PFSK-1 (cell line): ENCODE data around the gene CCDC9B.

Source experiments
- FOXP2 ChIP-seq: optimal IDR thresholded peaks from 2 replicates; pipeline ENCODE3; 2011; ENCODE audit warnings: borderline replicate concordance, control low read depth, inconsistent platforms; ENCODE audit not compliant: insufficient read depth; ENCODE audit errors: extremely low read length, extremely low read depth
- POLR2AphosphoS5 ChIP-seq: IDR thresholded peaks from 2 replicates; pipeline ENCODE4 v1.6.1; 2012; ENCODE audit warnings: low read depth, mild to moderate bottlenecking, control low read depth, low read length, moderate library complexity
- SIN3A ChIP-seq: IDR thresholded peaks from 2 replicates; pipeline ENCODE4 v1.6.1; 2012; ENCODE audit warnings: mild to moderate bottlenecking, low read length, moderate library complexity, borderline replicate concordance; ENCODE audit not compliant: insufficient read depth
- TAF1 ChIP-seq: IDR thresholded peaks from 2 replicates; pipeline ENCODE4 v1.6.1; 2012; ENCODE audit warnings: low read length, control low read depth, borderline replicate concordance; ENCODE audit not compliant: insufficient read depth
- TF ChIP-seq, protein P1 (sequence below), 2 experiments: IDR thresholded peaks; 2 replicates each; pipeline versions ENCODE4 v1.6.1 to v1.8.0; 2011 to 2012; ENCODE audit warnings: low read depth in 2 of 2, low read length in 2 of 2, control low read depth in 1 of 2, inconsistent platforms in 1 of 2, mild to moderate bottlenecking in 1 of 2, moderate library complexity in 1 of 2; ENCODE audit not compliant: insufficient read depth in 1 of 2

The CCDC9B gene

DNA sequence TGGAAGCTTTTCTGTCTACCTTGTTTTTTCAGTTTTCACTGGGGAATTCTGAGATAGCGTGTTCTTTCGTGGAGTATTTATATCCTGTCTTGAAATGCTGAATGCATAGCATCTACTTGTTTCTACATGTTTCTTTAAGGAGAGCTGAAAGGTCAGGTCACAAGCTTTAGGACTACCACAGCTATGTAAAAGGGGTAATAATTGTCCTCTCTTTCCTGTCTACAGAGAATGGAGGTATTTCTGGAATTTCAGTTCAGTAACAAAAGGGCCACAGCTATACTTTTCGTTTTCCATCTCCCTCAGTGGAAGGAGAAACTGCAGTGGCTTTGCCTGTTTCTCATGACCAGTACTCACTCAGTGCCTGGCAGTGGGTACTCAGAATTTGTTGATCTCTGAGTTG lies 12.6 kb downstream of the CCDC9B start:
- TF ChIP-seq TAF1 (no peak), POLR2AphosphoS5 (no peak), SIN3A (no peak), FOXP2 (no peak)
- TF ChIP-seq, protein P1, sequence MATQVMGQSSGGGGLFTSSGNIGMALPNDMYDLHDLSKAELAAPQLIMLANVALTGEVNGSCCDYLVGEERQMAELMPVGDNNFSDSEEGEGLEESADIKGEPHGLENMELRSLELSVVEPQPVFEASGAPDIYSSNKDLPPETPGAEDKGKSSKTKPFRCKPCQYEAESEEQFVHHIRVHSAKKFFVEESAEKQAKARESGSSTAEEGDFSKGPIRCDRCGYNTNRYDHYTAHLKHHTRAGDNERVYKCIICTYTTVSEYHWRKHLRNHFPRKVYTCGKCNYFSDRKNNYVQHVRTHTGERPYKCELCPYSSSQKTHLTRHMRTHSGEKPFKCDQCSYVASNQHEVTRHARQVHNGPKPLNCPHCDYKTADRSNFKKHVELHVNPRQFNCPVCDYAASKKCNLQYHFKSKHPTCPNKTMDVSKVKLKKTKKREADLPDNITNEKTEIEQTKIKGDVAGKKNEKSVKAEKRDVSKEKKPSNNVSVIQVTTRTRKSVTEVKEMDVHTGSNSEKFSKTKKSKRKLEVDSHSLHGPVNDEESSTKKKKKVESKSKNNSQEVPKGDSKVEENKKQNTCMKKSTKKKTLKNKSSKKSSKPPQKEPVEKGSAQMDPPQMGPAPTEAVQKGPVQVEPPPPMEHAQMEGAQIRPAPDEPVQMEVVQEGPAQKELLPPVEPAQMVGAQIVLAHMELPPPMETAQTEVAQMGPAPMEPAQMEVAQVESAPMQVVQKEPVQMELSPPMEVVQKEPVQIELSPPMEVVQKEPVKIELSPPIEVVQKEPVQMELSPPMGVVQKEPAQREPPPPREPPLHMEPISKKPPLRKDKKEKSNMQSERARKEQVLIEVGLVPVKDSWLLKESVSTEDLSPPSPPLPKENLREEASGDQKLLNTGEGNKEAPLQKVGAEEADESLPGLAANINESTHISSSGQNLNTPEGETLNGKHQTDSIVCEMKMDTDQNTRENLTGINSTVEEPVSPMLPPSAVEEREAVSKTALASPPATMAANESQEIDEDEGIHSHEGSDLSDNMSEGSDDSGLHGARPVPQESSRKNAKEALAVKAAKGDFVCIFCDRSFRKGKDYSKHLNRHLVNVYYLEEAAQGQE (IDR thresholded peaks at IDR 0.05; ENCODE audit: insufficient read depth in 1 of 2, low read depth in 2 of 2, low read length in 2 of 2), result no peak

DNA sequence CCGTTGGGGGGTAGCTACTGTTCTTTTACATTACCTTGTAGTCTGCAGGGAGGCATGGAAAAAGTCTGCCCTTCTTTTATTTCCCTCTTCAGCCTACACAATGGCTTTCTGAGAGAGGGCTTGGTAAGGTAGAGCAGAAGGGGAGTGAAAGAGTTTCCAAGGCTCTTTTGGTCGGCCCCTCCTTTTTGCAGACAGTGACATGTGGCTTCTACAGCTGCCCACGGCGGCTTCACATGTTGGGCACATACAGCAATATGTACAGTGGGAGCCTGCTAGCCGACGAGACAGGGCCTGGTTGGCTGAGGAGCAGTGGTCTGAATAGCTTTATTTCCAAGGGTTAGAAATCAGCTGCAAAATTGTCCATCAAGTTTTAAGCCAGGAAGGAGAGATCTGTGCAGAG lies 13.3 kb downstream of the CCDC9B start:
- TF ChIP-seq SIN3A (no peak), TAF1 (no peak), FOXP2 (no peak), POLR2AphosphoS5 (no peak)
- TF ChIP-seq, protein P1 (IDR thresholded peaks at IDR 0.05; ENCODE audit: insufficient read depth in 1 of 2, low read depth in 2 of 2, low read length in 2 of 2), result no peak

DNA sequence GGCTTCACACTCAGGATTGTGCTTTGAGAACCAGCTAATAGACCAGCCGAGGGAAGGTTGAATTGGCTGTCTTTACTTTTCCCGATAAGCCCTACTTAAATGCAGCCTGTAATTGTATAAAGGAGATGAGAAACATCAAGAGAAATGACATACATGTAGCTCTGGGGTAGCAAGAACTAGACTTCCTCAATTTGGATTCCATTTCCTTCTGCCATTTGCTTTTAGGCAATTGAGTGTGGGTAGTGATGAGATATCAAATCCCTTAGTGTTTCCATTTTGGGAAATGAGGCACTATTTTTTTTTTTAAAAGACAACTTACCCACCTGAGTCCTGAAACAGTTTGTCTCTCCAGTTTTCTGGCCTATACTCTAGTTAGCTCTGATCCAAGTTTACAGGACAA lies 15.0 kb downstream of the CCDC9B start:
- TF ChIP-seq POLR2AphosphoS5, result no peak
- TF ChIP-seq SIN3A, result no peak
- no peak for TF ChIP-seq FOXP2
- TF ChIP-seq TAF1, result no peak
- TF ChIP-seq, protein P1 (IDR thresholded peaks at IDR 0.05; ENCODE audit: insufficient read depth in 1 of 2, low read depth in 2 of 2, low read length in 2 of 2), result no peak

DNA sequence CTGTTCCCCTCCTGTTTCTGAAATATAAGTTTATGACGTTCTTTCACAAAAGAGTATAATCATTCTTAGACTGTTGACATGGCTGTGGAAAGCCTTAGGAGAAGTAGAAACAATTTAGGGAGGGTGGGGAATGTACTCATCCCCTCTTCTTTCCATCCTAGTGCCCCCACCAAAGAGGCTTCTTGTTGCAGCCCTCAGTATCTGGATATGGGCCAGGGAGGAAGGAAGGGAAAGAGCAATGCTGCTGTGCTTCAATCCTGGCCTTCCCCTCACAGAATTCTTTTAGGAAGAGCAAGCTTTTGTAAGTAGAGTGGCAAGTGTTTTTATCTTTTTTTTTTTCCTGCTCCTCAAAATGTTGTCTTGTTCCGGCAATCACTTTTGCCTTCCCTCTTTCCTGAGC lies 15.6 kb downstream of the CCDC9B start:
- TF ChIP-seq TAF1 (no peak), POLR2AphosphoS5 (no peak), SIN3A (no peak), FOXP2 (no peak)
- TF ChIP-seq, protein P1 (IDR thresholded peaks at IDR 0.05; ENCODE audit: insufficient read depth in 1 of 2, low read depth in 2 of 2, low read length in 2 of 2), result no peak

DNA sequence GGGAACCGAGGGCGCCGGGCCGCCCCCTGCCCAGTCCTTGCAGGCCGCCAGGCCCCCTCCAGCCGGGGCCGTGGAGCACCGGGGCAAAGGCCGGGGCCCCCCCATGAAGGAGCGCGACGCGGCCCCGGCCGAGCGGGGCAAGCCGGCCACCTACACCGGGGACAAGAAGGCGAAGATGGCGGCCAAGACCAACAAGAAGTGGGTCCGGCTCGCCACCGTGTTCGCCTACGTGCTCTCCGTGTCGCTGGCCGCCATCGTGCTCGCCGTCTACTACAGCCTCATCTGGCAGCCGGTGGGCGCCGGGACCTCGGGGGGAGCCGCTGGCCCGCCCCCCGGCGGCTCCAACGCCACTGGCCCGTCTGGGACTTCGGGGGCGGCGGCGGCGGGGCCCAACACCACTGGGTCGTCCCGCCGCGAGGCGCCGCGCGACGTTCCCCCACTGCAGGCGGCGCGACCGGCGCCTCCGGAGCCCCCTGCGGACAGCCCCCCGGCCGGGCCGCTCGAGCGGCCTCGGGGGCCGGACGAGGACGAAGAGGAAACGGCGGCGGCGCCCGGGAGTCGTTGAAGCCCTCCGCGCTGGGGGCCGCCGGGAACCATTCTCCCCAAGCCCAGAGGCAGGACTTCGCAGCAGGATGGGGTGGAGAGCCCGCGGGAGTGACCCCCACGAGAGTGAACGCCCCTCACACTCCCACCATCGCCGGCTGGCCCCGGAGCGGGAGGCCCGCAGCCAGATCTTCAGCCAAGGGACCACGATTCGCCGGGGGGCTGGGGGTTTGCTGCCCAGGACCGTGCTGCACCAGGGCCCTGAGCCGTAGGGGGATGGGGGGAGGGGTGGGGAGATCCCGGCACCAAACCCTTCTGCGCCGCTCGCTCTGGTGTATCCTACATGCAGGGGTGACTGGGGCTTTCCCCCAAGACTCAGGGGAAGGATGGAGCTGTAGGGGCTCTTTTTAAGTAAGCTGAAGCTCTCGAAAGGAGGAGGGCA lies 16.5 kb downstream of the CCDC9B start:
- TF ChIP-seq SIN3A, result no peak
- no peak for TF ChIP-seq FOXP2
- no peak for TF ChIP-seq POLR2AphosphoS5
- TF ChIP-seq, protein P1 (IDR thresholded peaks at IDR 0.05; ENCODE audit: insufficient read depth in 1 of 2, low read depth in 2 of 2, low read length in 2 of 2), result no peak
- TF ChIP-seq TAF1, result no peak
